GM21515 (cell line): ENCODE results near the gene LHFPL6.

ENCODE experiments used
- ATAC-seq: cut with Tn5 transposase; IDR thresholded peaks from one replicate; pipeline ENCODE4 v1.9.1; 2021; ENCODE audit not compliant: unreplicated experiment

LHFPL6 gene

GRCh38 chr13:39557285-39557955 is 45.6 kb downstream of the LHFPL6 start:
- ATAC-seq: no peak

DNA sequence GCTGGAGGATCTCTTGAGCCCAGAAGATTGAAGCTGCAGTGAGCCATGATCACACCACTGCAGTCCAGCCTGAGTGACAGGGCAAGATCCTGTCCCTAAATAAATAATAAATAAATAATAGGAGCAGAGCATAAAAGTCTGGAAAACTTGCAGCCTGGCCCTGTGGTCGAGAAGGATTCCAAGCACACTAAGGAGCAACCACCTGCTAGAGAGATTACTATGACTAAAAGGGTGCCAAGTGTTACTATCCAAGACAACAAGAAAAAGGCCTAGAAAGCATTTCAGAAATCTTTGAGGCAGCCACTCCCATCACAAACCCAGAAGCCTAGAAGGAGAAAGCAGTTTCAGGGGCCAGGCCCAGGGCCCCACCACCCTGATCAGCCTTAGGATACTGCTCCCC is 46.1 kb downstream of the LHFPL6 start:
- ATAC-seq: no peak

DNA sequence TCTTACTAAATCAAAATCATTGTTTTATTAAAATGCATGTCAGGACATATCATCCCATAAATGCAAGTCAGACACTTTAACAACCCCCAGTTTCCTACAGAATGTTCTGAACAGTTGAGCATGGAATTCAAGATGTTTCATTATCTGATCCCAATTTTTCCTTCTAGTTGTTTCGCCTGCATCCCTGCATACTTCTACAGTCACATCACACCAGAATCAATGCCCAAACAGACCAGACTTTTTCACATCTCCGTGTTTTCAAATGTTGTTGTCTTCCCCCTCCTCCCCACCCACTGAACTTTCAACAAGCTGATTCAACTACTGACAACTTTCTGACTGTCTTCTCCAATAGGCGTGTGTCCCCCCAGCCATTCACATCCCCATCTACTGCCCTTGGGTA is 48.6 kb downstream of the LHFPL6 start:
- no peak for ATAC-seq

- no peak for ATAC-seq
These were observed 50.7 kb downstream of the LHFPL6 start for GRCh38 chr13:39552246-39552645.

GRCh38 chr13:39550931-39551330 is 52.1 kb downstream of the LHFPL6 start:
- ATAC-seq: no peak

DNA sequence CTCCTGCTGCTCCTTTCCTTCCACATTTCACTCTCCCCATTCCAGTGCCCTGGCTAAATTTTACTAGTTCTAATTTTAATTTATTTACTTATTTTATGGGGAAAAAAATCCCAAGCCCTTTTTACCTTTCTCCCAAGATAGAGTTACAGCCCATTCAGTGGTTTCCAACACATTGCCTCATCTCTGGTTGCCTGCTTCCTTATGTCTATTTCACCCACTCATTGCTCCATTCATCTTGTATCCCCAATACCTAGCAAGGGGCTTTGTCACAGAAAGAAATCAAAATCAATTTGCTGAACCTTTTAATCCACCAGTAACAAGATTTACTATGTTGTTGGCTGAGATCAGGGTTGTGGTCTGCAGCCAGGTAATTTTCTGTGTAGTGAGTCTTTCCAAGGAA is 55.9 kb downstream of the LHFPL6 start:
- no peak for ATAC-seq

GRCh38 chr13:39542361-39542760 is 60.6 kb downstream of the LHFPL6 start:
- no peak for ATAC-seq

- no peak for ATAC-seq
These were observed 61.9 kb downstream of the LHFPL6 start for GRCh38 chr13:39540929-39541605.

- no peak for ATAC-seq
These were observed 63.9 kb downstream of the LHFPL6 start for GRCh38 chr13:39538816-39539790.

DNA sequence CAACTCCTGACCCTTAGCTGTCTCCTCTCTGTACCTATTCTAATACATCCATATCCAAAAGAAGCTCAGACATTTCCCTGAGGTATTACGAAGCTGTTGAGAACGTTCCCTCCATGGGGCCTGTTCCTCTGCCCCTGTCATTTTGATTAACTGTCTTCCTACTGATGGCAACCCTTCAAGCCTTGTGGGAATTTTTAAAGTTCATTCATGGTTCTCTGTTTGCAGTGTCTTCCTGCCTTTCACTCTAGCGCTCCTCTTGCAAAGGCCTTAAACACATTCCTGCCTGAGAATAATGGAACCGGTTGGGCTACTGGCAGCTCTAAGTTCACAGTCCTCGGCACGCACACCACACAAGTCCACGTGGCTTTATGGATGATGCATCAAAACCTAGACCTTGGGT is 66.1 kb downstream of the LHFPL6 start:
- ATAC-seq: no peak

GRCh38 chr13:39536274-39536673 is 66.7 kb downstream of the LHFPL6 start:
- ATAC-seq: no peak

DNA sequence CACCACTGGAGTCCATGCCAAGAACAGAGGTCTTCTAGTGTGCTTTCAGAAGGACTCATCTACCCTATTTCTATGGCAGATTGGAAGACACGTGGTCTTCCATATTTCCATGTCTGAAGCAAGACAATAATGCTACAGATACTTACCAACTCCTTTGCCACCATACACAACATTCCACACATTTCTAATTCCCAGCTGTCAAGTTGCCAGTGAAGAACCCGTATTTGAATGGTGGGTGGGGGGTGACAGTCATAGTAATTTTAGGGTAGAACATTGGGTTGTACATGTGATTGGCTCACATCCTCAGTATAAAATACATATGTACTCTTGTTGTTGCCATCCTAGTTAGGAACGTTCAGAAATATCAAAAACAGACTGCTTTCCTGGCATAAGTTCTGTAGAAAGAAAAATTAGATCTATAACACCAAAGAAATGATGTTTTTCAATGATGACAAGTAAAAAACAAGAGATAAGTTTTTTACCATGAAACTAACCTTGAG is 69.3 kb downstream of the LHFPL6 start:
- ATAC-seq: no peak

- ATAC-seq: no peak
These were observed 71.3 kb downstream of the LHFPL6 start for GRCh38 chr13:39531646-39532045.

DNA sequence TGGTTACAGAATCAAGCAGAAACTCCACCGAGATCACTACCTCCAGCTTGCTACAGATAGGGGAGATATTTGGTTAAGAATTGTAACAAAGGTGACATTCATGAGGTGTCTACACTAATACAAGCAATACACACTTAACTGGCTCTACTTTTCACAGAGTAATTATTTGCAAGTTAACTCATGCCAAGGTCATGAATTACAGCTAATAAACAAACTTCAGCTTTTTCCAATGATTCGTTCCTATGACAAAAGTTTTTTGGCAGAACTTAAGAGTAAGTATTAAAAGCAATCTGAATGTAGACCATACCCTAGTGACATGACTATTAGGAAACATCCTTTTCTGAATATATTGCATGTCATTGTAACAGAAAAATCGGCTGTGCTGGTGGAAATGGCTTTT is 72.1 kb downstream of the LHFPL6 start:
- no peak for ATAC-seq

- ATAC-seq: no peak
These were observed 74.4 kb downstream of the LHFPL6 start for GRCh38 chr13:39528661-39528980.

DNA sequence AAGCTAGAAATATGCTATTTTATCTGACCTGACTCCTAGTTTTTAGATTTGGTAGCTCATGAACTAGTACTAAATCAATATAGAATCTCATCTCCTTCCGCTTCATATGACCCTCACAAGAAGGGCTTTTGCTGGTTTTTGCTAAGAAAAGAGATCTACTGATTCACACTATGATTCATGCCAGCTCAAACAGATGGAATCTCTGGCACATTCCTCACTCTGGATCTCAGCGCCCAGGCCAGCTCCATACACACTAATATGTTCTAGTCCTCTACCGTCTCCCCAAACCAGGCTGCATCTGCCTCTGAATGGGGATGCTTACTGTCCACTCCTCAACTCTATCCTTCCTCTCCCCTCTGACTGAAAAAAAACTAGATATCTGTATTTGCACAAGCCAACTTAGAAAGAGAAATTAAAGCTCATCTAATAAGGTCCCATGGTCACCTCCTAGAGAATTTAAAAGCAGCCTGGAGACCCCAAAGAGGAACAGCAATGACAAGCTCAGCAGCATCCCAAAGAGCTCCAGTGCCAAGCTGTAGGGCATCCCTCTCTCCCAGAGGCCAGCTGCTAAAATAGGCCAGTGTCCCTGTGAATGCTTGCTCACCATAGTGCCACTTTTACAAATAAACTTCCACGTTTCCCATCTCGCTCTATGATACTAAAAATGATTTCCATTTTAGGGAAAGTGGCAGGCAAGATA is 74.9 kb downstream of the LHFPL6 start:
- ATAC-seq: no peak

DNA sequence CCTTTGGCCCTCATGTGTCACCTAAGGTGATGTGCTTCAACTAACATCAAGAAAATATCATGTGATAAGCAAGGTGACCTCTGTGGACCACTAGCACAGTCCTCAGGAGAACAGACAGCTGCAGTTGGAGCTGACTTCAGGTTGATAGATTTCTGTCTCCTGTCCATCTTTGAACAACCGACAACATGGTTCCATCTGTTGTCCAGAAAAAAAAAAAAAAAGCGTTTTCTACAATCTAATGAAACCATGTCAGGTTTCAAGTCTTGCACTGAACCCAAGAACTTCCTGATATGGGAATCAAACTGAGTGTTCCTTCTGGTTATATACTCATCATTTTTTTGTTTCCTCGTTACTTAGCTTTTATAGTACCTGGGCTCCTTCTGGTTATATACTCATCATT is 75.7 kb downstream of the LHFPL6 start:
- no peak for ATAC-seq

- ATAC-seq: no peak
These were observed 76.5 kb downstream of the LHFPL6 start for GRCh38 chr13:39526499-39526898.

- no peak for ATAC-seq
These were observed 77.5 kb downstream of the LHFPL6 start for GRCh38 chr13:39525506-39525905.

DNA sequence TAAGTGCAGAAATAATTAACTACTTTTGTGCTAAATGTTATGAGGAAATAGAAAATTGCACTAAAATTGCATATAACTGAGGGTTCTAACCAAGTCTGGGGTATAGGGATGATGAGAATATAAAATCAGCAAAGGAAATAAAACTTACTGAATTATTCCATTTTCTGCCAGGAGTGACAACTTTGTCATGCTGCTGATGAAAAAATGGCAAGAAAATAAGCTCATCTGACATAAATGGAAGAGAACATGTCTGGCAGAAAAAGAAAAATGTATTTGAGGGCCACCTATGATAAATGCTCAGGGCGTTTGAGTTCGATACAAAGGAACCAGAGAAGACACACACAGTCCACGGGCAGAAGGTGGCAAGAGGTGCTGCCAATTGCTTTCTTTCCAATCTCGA is 78.2 kb downstream of the LHFPL6 start:
- no peak for ATAC-seq

DNA sequence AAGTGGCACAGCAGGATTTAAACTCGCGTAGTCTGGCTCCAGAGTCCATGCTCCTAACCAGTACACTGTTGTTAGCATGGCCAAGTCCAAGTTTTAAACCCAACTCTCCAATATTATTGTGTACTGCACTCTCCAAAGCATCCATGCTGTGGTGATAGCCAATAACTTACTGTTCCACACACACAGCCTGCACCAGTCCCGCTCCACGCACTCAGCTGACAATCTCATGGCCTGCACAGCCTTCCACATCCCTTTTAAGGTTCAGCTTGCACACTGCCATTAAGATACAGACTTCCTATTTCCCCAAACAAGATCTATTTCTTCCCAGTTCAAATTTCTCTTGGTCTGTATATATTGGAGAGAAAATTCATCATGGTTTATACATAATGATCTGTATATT is 80.7 kb downstream of the LHFPL6 start:
- no peak for ATAC-seq
